Measurements from ENCODE around the gene C4orf46.

C4orf46 gene

DNA sequence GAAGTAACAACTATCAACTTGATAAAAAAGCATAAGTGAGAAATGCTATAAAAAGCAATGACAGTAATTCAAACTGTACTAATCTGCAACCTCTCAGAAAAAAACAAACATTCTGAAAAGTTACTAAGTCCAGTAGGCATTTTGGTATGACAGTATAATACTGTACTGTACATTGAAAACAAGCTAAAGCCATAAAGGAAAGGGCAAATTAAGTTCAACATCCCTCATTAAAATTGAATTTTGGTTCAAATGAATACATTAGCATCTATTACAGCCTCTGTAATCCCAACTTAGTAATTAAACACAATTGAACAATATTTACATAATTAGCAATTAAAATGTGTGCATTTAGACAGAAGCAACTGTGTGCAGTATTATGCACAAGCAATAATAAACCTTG lies 53.7 kb downstream of the C4orf46 start:
- in situ Hi-C loops (cut with HindIII; ENCODE audit: low sequenced_read_pairs): no loop called here
- DNase-seq (ENCODE audit: low read depth): no peak
- H3K4me3 ChIP-seq (ENCODE audit: low read depth, low read length): no peak overlapping the region
- TF ChIP-seq, protein P1, sequence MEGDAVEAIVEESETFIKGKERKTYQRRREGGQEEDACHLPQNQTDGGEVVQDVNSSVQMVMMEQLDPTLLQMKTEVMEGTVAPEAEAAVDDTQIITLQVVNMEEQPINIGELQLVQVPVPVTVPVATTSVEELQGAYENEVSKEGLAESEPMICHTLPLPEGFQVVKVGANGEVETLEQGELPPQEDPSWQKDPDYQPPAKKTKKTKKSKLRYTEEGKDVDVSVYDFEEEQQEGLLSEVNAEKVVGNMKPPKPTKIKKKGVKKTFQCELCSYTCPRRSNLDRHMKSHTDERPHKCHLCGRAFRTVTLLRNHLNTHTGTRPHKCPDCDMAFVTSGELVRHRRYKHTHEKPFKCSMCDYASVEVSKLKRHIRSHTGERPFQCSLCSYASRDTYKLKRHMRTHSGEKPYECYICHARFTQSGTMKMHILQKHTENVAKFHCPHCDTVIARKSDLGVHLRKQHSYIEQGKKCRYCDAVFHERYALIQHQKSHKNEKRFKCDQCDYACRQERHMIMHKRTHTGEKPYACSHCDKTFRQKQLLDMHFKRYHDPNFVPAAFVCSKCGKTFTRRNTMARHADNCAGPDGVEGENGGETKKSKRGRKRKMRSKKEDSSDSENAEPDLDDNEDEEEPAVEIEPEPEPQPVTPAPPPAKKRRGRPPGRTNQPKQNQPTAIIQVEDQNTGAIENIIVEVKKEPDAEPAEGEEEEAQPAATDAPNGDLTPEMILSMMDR (IDR thresholded peaks at IDR 0.05; ENCODE audit: low read depth, low read length, missing control alignments): no peak
